ENCODE measurements around the gene PCDHA1.
A peak's percentile ranks its signal among the peaks of the same experiment; 100 is the strongest.
"Not testable (repeated sequence)": the region's sequence is repeated elsewhere in the genome, so short reads cannot be mapped to it uniquely, and the experiment has no call there.

The PCDHA1 gene

GRCh38 chr5:140808241-140808888 lies 22.4 kb downstream of the PCDHA1 start:
- DNase-seq (ENCODE audit: low spot score) = not testable (repeated sequence)

- DNase-seq (ENCODE audit: low spot score) = no peak
These were observed 22.9 kb downstream of the PCDHA1 start for GRCh38 chr5:140808889-140809291.

GRCh38 chr5:140821375-140822280 lies 35.7 kb downstream of the PCDHA1 start, which contains the start of gene PCDHA5:
PCDHA5 (plus strand) TSS chr5:140821613.
- DNase-seq (ENCODE audit: low spot score) = no peak

GRCh38 chr5:140822281-140822629 lies 36.3 kb downstream of the PCDHA1 start:
- DNase-seq (ENCODE audit: low spot score) = no peak

- DNase-seq (ENCODE audit: low spot score) = not testable (repeated sequence)
These were observed 37.0 kb downstream of the PCDHA1 start for GRCh38 chr5:140822969-140823368.

GRCh38 chr5:140823475-140823874 lies 37.5 kb downstream of the PCDHA1 start:
- DNase-seq (ENCODE audit: low spot score) = no peak

GRCh38 chr5:140827704-140828361 lies 41.9 kb downstream of the PCDHA1 start, which contains the start of gene PCDHA6:
PCDHA6 (plus strand) TSS chr5:140827960; CDS start chr5:140828092, 132 bp downstream.
- DNase-seq (ENCODE audit: low spot score) = no peak

- DNase-seq (ENCODE audit: low spot score) = no peak
These were observed 42.4 kb downstream of the PCDHA1 start for GRCh38 chr5:140828362-140828737.

GRCh38 chr5:140829511-140830501 lies 43.9 kb downstream of the PCDHA1 start:
- not testable (repeated sequence) for DNase-seq (ENCODE audit: low spot score)

GRCh38 chr5:140833993-140834392 lies 48.1 kb downstream of the PCDHA1 start, which contains the start of gene PCDHA7:
PCDHA7 (plus strand) TSS chr5:140834269; CDS start chr5:140834384, 115 bp downstream.
- no peak for DNase-seq (ENCODE audit: low spot score)

- DNase-seq (ENCODE audit: low spot score) = not testable (repeated sequence)
These were observed 48.6 kb downstream of the PCDHA1 start for GRCh38 chr5:140834439-140835008.

- no peak for DNase-seq (ENCODE audit: low spot score)
These were observed 49.9 kb downstream of the PCDHA1 start for GRCh38 chr5:140835622-140836510.

- peak; percentile 1 for DNase-seq (ENCODE audit: low spot score)
These were observed 55.3 kb downstream of the PCDHA1 start, which contains the start of gene PCDHA8 for GRCh38 chr5:140840978-140841962. PCDHA8 (plus strand) TSS chr5:140841187; CDS start chr5:140841322, 135 bp downstream.

- no peak for DNase-seq (ENCODE audit: low spot score)
These were observed 57.1 kb downstream of the PCDHA1 start for GRCh38 chr5:140842798-140843733.

GRCh38 chr5:140848139-140849102 lies 62.5 kb downstream of the PCDHA1 start, which contains the start of gene PCDHA9:
PCDHA9 (plus strand) TSS chr5:140848382; CDS start chr5:140848496, 114 bp downstream.
- DNase-seq (ENCODE audit: low spot score) = not testable (repeated sequence)

Measured in CD4-positive, alpha-beta T cell treated with Interleukin-2 at 100 ng/mL for 4 hours (primary cell).